HEK293 (cell line): ENCODE data around the gene IGFBP7.

Source experiments
- CTCF ChIA-PET: fragments of 350-600 bp; formaldehyde crosslinking; extraction: SDS; loops from one replicate; lab custom pipeline; 2021; ENCODE audit warnings: antibody characterized with exemption; lab: Yijun Ruan, JAX
- POLR2A ChIA-PET: fragments of 300-600 bp; formaldehyde crosslinking; extraction: SDS; loops from one replicate; lab custom pipeline; 2020; ENCODE audit warnings: antibody characterized with exemption, inconsistent platforms; lab: Yijun Ruan, JAX
- H3K27ac ChIP-seq: fragments of 200-500 bp; sonication (Bioruptor generic); 2 replicates; pipeline ENCODE4 v1.5.1; 2014; ENCODE audit warnings: low read depth, low read length, control low read depth, inconsistent platforms; ENCODE audit errors: extremely low read depth
- H3K36me3 ChIP-seq, 2 experiments: fragments of 200-500 bp in 1 of 2; sonication (Bioruptor generic) in 1 of 2; 1 replicate in 1 of 2; 2 replicates in 1 of 2; pipeline ENCODE4 v1.5.1; 2014 to 2017; ENCODE audit warnings: inconsistent platforms in 2 of 2, low read length in 2 of 2; ENCODE audit not compliant: control insufficient read depth in 2 of 2, insufficient read depth in 1 of 2
- H3K4me1 ChIP-seq: fragments of 200-500 bp; sonication (Bioruptor generic); 2 replicates; pipeline ENCODE4 v1.5.1; 2014; ENCODE audit warnings: mild to moderate bottlenecking, low read length, inconsistent platforms; ENCODE audit not compliant: control insufficient read depth, insufficient read depth
- H3K4me3 ChIP-seq: 2 replicates; pipeline ENCODE4 v1.5.1; 2011; ENCODE audit warnings: low read depth, mild to moderate bottlenecking, control low read depth, low read length, moderate library complexity
- H3K9me3 ChIP-seq: fragments of 200-500 bp; sonication (Bioruptor generic); 2 replicates; pipeline ENCODE4 v1.5.1; 2014; ENCODE audit warnings: low read depth, low read length, inconsistent platforms; ENCODE audit not compliant: control insufficient read depth, insufficient read depth
- FEZF1 ChIP-seq: fragments of 450-650 bp; formaldehyde crosslinking; IDR thresholded peaks from 2 replicates; pipeline ENCODE4 v1.5.1; 2016; ENCODE audit warnings: missing biosample characterization, missing genetic modification characterization
- GFI1B ChIP-seq: fragments of 450-650 bp; formaldehyde crosslinking; IDR thresholded peaks from 2 replicates; pipeline ENCODE4 v1.5.1; 2016; ENCODE audit warnings: missing biosample characterization, missing genetic modification characterization
- MYNN ChIP-seq: fragments of 450-650 bp; formaldehyde crosslinking; IDR thresholded peaks from 2 replicates; pipeline ENCODE4 v1.5.1; 2016; ENCODE audit warnings: missing biosample characterization, missing genetic modification characterization, borderline replicate concordance
- OSR2 ChIP-seq: fragments of 450-650 bp; formaldehyde crosslinking; IDR thresholded peaks from 2 replicates; pipeline ENCODE4 v1.5.1; 2016; ENCODE audit warnings: missing biosample characterization, missing genetic modification characterization
- SCRT1 ChIP-seq: fragments of 450-650 bp; formaldehyde crosslinking; IDR thresholded peaks from 2 replicates; pipeline ENCODE4 v1.5.1; 2016; ENCODE audit warnings: missing biosample characterization, missing genetic modification characterization, borderline replicate concordance
- SCRT2 ChIP-seq: fragments of 450-650 bp; formaldehyde crosslinking; IDR thresholded peaks from 2 replicates; pipeline ENCODE4 v1.5.1; 2016; ENCODE audit warnings: missing biosample characterization, missing genetic modification characterization
- ZBTB21 ChIP-seq: fragments of 450-650 bp; formaldehyde crosslinking; IDR thresholded peaks from 2 replicates; pipeline ENCODE4 v1.5.1; 2017; ENCODE audit warnings: missing biosample characterization, missing genetic modification characterization
- ZNF140 ChIP-seq: fragments of 450-650 bp; formaldehyde crosslinking; IDR thresholded peaks from 2 replicates; pipeline ENCODE4 v1.5.1; 2016; ENCODE audit warnings: missing biosample characterization, missing genetic modification characterization
- ZNF16 ChIP-seq: fragments of 450-650 bp; formaldehyde crosslinking; IDR thresholded peaks from 2 replicates; pipeline ENCODE4 v1.5.1; 2016; ENCODE audit warnings: low read depth, missing biosample characterization, missing genetic modification characterization
- ZNF391 ChIP-seq: fragments of 450-650 bp; formaldehyde crosslinking; IDR thresholded peaks from 2 replicates; pipeline ENCODE4 v1.5.1; 2016; ENCODE audit warnings: low read depth, missing biosample characterization, missing genetic modification characterization, borderline replicate concordance
- ZNF514 ChIP-seq: fragments of 450-650 bp; formaldehyde crosslinking; IDR thresholded peaks from 2 replicates; pipeline ENCODE4 v1.5.1; 2016; ENCODE audit warnings: missing biosample characterization, missing genetic modification characterization
- ZNF555 ChIP-seq: fragments of 450-650 bp; formaldehyde crosslinking; conservative IDR thresholded peaks from 2 replicates; pipeline ENCODE4 v1.5.1; 2017; ENCODE audit warnings: missing biosample characterization, mild to moderate bottlenecking, missing genetic modification characterization, inconsistent platforms
- ZNF561 ChIP-seq: fragments of 450-650 bp; IDR thresholded peaks from 2 replicates; pipeline ENCODE4 v1.5.1; 2018; ENCODE audit warnings: missing biosample characterization, missing genetic modification characterization, borderline replicate concordance
- ZNF621 ChIP-seq: fragments of 450-650 bp; formaldehyde crosslinking; IDR thresholded peaks from 2 replicates; pipeline ENCODE4 v1.5.1; 2017; ENCODE audit warnings: missing biosample characterization, missing genetic modification characterization
- ZNF664 ChIP-seq: fragments of 450-650 bp; formaldehyde crosslinking; IDR thresholded peaks from 2 replicates; pipeline ENCODE4 v1.5.1; 2016; ENCODE audit warnings: missing biosample characterization, missing genetic modification characterization
- ZNF777 ChIP-seq: fragments of 450-650 bp; formaldehyde crosslinking; IDR thresholded peaks from 2 replicates; pipeline ENCODE4 v1.5.1; 2017; ENCODE audit warnings: missing biosample characterization, missing genetic modification characterization, borderline replicate concordance
- TF ChIP-seq, protein P1 (sequence below): fragments of 450-650 bp; formaldehyde crosslinking; IDR thresholded peaks from 2 replicates; pipeline ENCODE4 v1.5.1; 2017; ENCODE audit warnings: missing biosample characterization, missing genetic modification characterization
- TF ChIP-seq, protein P2 (sequence below): fragments of 450-650 bp; formaldehyde crosslinking; IDR thresholded peaks from 2 replicates; pipeline ENCODE4 v1.5.1; 2016; ENCODE audit warnings: missing biosample characterization, missing genetic modification characterization
- TF ChIP-seq, protein P3 (sequence below): fragments of 450-650 bp; formaldehyde crosslinking; IDR thresholded peaks from 2 replicates; pipeline ENCODE4 v1.5.1; 2016; ENCODE audit warnings: missing biosample characterization, missing genetic modification characterization, borderline replicate concordance
- TF ChIP-seq, protein P4 (sequence below): fragments of 450-650 bp; formaldehyde crosslinking; conservative IDR thresholded peaks from 2 replicates; pipeline ENCODE4 v1.5.1; 2016; ENCODE audit warnings: low read depth, missing biosample characterization, missing genetic modification characterization
- TF ChIP-seq, protein P5 (sequence below): fragments of 450-650 bp; formaldehyde crosslinking; IDR thresholded peaks from 2 replicates; pipeline ENCODE4 v1.5.1; 2016; ENCODE audit warnings: missing biosample characterization, missing genetic modification characterization
- TF ChIP-seq, protein P6 (sequence below): fragments of 450-650 bp; IDR thresholded peaks from 2 replicates; pipeline ENCODE4 v1.5.1; 2018; ENCODE audit warnings: missing biosample characterization, missing genetic modification characterization

IGFBP7 gene

DNA sequence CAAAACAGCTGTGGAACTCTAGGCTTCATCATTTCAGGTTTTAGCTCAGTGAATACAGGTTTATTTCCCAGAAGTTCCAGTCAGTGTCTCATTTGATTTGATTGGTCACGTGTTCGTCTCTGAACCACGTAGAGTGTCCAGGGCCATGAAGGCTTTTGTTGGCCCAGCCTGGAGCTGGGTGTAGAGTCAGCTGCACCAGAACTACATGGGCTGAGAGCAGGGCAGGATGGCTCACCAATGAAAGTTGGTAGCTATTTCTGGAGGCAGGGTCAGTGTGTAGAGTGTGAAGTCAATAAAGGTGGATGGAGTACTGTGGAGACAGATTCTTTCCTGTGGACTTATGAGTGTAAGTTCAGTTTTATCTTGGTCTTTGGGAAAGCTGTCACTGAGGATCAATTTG, 43.0 kb upstream of the IGFBP7 start:
- Histone ChIP-seq H3K27ac (no peak overlapping the region), H3K4me1 (no peaks in the 10 kb centered on the region), H3K36me3 (no peaks in the 10 kb centered on the region), H3K4me3 (no peak overlapping the region), H3K9me3 (no peaks in the 10 kb centered on the region)
- ChIA-PET POLR2A (interaction anchor here (1.0 to 1.5 kb wide), 3 partner anchors 34 to 175 kb away, joined by 3 to 4 read pairs (median 3); partner anchors contain the start of gene NOA1), CTCF (interaction anchor here (0.6 to 2.8 kb wide), 3 partner anchors 10 to 115 kb away, joined by 3 to 20 read pairs (median 13); no protein-coding TSS in a partner anchor)
- TF ChIP-seq, protein P1, sequence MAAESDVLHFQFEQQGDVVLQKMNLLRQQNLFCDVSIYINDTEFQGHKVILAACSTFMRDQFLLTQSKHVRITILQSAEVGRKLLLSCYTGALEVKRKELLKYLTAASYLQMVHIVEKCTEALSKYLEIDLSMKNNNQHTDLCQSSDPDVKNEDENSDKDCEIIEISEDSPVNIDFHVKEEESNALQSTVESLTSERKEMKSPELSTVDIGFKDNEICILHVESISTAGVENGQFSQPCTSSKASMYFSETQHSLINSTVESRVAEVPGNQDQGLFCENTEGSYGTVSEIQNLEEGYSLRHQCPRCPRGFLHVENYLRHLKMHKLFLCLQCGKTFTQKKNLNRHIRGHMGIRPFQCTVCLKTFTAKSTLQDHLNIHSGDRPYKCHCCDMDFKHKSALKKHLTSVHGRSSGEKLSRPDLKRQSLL (tag by site-specific recombination) = no peak
- TF ChIP-seq SCRT1 (tag by site-specific recombination) (no peak), ZNF555 (tag by site-specific recombination) (no peak), GFI1B (tag by site-specific recombination) (no peak), ZNF561 (tag by site-specific recombination) (no peak), ZNF391 (tag by site-specific recombination) (no peak), ZNF514 (tag by site-specific recombination) (no peak)
- TF ChIP-seq, protein P2, sequence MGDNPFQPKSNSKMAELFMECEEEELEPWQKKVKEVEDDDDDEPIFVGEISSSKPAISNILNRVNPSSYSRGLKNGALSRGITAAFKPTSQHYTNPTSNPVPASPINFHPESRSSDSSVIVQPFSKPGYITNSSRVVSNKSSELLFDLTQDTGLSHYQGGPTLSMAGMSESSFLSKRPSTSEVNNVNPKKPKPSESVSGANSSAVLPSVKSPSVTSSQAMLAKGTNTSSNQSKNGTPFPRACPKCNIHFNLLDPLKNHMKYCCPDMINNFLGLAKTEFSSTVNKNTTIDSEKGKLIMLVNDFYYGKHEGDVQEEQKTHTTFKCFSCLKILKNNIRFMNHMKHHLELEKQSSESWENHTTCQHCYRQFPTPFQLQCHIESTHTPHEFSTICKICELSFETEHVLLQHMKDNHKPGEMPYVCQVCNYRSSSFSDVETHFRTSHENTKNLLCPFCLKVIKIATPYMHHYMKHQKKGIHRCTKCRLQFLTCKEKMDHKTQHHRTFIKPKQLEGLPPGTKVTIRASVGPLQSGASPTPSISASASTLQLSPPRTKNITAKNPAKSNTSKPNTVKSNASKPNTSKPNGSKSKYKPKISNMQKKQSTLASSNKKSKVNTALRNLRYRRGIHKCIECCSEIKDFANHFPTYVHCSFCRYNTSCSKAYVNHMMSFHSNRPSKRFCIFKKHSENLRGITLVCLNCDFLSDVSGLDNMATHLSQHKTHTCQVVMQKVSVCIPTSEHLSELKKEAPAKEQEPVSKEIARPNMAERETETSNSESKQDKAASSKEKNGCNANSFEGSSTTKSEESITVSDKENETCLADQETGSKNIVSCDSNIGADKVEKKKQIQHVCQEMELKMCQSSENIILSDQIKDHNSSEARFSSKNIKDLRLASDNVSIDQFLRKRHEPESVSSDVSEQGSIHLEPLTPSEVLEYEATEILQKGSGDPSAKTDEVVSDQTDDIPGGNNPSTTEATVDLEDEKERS = no peak
- TF ChIP-seq, protein P3, sequence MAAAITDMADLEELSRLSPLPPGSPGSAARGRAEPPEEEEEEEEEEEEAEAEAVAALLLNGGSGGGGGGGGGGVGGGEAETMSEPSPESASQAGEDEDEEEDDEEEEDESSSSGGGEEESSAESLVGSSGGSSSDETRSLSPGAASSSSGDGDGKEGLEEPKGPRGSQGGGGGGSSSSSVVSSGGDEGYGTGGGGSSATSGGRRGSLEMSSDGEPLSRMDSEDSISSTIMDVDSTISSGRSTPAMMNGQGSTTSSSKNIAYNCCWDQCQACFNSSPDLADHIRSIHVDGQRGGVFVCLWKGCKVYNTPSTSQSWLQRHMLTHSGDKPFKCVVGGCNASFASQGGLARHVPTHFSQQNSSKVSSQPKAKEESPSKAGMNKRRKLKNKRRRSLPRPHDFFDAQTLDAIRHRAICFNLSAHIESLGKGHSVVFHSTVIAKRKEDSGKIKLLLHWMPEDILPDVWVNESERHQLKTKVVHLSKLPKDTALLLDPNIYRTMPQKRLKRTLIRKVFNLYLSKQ = no peak
- TF ChIP-seq, protein P4, sequence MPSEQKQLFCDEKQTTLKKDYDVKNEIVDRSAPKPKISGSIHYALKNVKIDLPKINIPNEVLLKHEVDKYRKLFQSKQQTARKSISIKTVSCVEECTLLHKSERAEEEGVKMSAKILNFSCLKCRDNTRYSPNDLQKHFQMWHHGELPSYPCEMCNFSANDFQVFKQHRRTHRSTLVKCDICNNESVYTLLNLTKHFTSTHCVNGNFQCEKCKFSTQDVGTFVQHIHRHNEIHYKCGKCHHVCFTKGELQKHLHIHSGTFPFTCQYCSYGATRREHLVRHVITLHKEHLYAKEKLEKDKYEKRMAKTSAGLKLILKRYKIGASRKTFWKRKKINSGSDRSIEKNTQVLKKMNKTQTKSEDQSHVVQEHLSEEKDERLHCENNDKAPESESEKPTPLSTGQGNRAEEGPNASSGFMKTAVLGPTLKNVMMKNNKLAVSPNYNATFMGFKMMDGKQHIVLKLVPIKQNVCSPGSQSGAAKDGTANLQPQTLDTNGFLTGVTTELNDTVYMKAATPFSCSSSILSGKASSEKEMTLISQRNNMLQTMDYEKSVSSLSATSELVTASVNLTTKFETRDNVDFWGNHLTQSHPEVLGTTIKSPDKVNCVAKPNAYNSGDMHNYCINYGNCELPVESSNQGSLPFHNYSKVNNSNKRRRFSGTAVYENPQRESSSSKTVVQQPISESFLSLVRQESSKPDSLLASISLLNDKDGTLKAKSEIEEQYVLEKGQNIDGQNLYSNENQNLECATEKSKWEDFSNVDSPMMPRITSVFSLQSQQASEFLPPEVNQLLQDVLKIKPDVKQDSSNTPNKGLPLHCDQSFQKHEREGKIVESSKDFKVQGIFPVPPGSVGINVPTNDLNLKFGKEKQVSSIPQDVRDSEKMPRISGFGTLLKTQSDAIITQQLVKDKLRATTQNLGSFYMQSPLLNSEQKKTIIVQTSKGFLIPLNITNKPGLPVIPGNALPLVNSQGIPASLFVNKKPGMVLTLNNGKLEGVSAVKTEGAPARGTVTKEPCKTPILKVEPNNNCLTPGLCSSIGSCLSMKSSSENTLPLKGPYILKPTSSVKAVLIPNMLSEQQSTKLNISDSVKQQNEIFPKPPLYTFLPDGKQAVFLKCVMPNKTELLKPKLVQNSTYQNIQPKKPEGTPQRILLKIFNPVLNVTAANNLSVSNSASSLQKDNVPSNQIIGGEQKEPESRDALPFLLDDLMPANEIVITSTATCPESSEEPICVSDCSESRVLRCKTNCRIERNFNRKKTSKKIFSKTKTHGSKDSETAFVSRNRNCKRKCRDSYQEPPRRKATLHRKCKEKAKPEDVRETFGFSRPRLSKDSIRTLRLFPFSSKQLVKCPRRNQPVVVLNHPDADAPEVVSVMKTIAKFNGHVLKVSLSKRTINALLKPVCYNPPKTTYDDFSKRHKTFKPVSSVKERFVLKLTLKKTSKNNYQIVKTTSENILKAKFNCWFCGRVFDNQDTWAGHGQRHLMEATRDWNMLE (tag by site-specific recombination) = no peak

DNA sequence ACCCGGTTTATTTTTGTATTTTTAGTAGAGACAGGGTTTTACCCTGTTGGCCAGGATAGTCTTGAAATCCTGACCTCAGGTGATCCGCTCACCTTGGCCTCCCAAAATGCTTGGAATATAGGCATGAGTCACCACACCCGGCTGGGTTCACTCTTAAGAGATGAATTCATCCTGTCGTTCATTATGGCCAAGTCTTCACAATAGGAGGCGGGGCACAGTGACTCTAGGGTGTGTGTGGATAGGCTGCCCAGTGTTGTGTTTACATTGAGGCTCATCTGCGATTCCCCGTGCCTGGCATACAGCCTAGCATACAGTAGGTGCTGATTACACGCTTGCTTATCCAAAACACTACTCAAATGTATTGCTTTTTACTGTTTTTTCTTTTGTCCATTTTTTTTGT, 41.3 kb upstream of the IGFBP7 start:
- H3K27ac ChIP-seq = no peak overlapping the region
- POLR2A ChIA-PET = no interaction called here
- no peaks in the 10 kb centered on the region for H3K36me3 ChIP-seq
- H3K4me3 ChIP-seq = no peak overlapping the region
- CTCF ChIA-PET = no interaction called here
- H3K4me1 ChIP-seq = no peaks in the 10 kb centered on the region
- no peaks in the 10 kb centered on the region for H3K9me3 ChIP-seq
- no peak for TF ChIP-seq ZNF621 (tag by site-specific recombination)
- no peak for TF ChIP-seq MYNN (tag by site-specific recombination)
- TF ChIP-seq, protein P5, sequence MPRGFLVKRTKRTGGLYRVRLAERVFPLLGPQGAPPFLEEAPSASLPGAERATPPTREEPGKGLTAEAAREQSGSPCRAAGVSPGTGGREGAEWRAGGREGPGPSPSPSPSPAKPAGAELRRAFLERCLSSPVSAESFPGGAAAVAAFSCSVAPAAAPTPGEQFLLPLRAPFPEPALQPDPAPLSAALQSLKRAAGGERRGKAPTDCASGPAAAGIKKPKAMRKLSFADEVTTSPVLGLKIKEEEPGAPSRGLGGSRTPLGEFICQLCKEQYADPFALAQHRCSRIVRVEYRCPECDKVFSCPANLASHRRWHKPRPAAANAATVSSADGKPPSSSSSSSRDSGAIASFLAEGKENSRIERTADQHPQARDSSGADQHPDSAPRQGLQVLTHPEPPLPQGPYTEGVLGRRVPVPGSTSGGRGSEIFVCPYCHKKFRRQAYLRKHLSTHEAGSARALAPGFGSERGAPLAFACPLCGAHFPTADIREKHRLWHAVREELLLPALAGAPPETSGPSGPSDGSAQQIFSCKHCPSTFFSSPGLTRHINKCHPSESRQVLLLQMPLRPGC = no peak
- TF ChIP-seq, protein P6, sequence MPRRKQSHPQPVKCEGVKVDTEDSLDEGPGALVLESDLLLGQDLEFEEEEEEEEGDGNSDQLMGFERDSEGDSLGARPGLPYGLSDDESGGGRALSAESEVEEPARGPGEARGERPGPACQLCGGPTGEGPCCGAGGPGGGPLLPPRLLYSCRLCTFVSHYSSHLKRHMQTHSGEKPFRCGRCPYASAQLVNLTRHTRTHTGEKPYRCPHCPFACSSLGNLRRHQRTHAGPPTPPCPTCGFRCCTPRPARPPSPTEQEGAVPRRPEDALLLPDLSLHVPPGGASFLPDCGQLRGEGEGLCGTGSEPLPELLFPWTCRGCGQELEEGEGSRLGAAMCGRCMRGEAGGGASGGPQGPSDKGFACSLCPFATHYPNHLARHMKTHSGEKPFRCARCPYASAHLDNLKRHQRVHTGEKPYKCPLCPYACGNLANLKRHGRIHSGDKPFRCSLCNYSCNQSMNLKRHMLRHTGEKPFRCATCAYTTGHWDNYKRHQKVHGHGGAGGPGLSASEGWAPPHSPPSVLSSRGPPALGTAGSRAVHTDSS = no peak
- TF ChIP-seq FEZF1 (tag by site-specific recombination) = no peak
- no peak for TF ChIP-seq ZNF777 (tag by site-specific recombination)
- TF ChIP-seq SCRT2 (tag by site-specific recombination) = no peak
- no peak for TF ChIP-seq ZBTB21 (tag by site-specific recombination)
- TF ChIP-seq ZNF664 = no peak
- TF ChIP-seq ZNF140 (tag by site-specific recombination) = no peak
- no peak for TF ChIP-seq OSR2 (tag by site-specific recombination)
- no peak for TF ChIP-seq ZNF16 (tag by site-specific recombination)
